Hematopoietic multipotent progenitor cell treated with erythropoietin and hydrocortisone succinate and interleukin-3 and kit ligand, for 6 days (in vitro differentiated cells): ENCODE measurements around the gene HTR3D.
"Not testable (repeated sequence)": the region's sequence is repeated elsewhere in the genome, so short reads cannot be mapped to it uniquely, and the experiment has no call there.

Source experiments
- DNase-seq: peaks from one replicate; pipeline ENCODE4 v3.0.0-alpha.2; 2015

The HTR3D gene, protein sequence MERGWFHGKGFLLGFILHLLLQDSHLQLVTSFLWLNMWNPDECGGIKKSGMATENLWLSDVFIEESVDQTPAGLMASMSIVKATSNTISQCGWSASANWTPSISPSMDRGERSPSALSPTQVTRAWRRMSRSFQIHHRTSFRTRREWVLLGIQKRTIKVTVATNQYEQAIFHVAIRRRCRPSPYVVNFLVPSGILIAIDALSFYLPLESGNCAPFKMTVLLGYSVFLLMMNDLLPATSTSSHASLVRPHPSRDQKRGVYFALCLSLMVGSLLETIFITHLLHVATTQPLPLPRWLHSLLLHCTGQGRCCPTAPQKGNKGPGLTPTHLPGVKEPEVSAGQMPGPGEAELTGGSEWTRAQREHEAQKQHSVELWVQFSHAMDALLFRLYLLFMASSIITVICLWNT

DNA sequence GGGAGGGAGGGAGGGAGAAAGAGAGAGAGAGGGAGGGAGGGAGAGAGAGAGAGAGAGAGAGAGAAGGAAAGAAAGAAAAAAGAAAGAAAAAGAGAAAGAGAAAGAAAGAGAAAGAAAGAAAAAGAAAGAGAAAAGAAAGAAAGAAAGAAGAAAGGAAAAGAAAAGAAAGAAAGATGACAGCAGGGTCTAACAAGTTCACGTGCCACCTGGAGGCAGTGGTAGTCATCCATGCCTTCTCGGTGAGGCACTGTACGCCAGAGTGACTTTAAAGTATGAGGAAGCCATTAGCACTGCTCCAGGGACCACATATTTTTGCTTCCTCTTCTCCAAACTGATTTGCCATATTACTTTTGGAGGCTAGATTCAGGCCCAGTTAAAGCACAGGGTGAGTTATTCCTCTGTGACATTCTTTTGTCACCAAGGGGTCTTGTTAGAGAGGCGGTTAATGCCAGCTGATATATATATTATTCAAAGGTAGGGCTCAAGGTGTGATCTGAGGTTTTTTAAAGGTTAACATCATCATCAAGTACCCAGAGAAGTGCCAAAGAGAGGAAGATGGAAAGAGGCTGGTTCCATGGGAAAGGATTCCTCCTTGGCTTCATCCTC lies at the start of gene HTR3D:
Gene HTR3D, plus strand, starts transcription at position 556 of the 606 bp plus-strand sequence. Its CDS starts 0 bp downstream, at position 556.
- no peak for DNase-seq

DNA sequence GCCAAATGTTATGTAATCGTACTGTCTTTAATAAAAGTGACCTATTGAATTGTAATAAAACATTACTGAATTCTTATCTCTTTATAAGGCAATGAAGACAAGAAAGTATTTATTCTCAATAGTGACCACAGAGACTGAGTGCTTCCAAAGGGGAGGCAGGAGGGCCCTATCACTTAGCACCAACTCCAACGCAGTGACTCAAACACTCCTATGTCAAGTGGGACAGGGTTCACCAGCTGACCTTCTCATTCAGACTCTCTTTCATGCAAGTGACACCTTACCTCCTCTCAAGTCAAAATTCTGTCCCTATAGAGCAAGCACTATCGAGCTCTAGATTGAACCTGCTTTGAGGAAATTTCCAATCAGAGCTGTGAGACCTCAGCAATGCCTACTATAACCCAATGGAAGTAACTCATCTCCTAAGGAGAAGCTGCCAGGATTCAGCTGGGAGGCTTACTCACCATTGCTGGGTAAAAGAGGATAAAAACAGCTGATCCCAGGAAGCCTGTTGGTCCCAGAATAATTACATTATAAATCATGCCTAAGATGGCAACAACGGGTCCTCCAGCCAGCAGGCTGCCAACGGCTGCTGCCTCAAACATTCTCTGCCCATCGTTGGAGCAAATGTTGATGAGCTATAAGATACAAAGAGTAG lies 49.4 kb upstream of the HTR3D start:
- no peak for DNase-seq

DNA sequence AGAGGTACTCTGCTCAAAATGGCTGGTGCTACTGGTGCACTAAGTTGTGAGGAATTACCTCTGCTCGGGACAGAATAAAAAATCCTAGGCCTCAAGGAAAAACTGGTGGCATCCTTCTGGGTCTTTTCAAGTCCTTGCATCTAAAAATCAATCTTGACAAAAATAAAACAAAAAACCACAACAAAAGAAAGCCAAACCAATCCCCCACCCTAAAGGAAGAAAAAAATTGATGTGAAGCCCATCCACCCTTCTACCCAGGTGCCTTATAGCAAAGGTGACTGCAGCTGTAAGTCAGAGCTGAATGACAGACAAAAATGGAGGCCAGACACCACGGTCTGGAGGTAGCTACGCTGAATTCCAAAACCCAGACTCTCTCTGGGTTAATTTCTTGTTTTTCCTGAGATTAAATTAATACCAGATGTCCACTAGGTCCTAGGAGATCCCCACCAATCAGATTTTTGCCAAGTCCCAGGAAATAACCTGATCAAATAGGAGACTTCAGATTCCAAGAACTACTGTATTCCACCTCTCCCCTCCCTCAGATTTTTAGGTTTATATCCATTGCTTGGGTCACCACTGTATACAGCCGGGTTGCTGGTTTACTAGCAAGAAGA lies 47.3 kb upstream of the HTR3D start:
- no peak for DNase-seq

DNA sequence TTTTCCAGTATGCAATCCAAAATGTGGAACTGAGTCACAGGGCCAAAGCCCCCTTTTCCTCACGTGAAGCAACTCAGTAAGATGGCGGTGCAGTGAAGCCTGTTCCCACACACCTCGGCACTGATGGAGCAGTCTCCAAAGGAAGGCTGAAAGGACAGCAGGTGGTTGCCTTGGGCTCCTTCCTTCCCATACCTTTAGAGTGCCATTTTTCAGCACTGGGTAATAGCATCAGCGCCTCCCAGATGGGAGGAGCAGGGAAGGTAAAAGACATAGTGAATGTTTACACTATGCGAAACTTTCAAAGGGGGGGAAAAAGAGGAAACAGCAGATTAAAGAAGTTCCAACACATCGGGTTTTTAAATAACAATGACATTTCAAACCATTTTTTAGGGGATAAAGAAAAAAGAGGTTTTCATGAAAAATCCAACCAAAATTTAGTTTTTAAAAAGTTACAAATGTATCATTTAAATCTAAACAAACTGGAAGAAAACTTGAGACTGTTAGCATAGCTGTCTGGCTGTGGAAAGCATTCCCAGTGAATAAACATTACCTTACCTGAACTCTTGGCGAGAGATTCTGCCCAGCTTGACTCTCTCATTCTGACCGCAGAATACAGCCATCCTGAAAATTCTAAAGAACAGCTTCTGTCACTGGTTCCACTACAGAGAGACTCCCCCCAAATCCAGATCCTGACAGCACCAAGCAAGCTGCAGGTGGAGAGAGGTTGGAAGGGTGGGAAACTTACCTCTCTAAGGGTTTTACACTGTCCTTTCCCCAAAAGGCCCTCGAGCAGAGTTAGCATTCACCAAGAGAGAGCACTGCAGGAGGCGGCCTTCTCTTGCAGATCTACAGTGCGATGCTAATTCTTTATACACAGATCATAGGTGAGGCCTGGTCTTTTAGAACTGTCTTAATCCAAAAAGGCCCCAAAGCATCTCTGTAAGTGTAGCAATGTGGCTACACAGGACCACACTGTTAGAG lies 46.5 kb upstream of the HTR3D start:
- DNase-seq, result no peak

DNA sequence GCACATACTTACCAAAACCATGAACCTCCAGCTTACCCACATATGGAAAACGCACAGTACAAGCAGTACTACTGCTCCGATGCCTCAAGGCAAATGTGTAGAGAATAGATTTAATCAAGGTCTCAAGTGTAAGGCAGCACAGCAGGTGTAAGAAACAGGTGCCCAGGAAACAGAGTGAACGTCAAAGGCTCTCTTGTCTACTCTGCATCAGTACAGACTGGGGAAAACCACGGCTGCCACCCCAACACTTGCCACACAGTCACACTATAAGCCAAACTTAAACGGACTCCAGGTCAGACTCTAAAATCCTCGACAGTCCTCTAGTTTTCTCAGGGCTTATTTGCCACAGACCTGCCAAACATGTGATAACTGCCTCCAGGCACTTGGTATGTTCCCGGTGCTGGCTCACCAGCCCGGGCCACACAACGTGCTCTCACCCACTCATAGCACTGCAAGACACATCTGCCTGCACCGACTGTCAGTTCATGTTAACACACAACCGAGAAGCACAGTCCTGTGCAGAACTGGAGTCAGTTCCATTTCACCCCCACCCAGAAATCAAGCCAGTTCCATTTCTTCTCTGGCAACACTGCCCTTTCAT lies 44.4 kb upstream of the HTR3D start:
- DNase-seq, result no peak

DNA sequence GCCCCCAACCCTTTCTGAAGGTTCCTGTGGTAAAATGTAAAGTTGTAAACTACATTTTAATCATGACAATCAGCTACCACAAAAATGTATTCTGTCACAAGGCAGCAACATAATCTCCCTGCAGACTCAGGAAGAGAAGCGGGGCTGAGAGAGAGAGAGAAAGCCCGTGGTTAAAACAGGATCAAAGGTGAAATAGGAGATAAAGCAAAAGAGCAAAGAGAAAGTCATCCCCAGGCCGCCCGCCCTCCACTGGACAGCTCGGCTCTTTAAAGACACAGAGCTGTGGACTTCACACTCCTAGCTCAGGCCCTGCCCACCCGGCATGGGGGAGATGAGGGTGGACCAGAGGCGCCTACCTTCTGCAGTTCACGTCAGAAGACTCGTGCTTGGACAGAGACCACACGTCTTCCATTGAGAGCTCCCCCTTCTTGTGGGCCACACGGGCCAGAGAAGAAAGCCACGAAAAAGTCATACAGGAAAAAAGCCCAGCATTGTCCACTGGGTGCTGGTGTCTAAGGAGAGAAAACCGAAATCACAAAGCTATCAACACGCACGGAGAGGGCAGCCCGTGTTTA lies 43.2 kb upstream of the HTR3D start:
- peak; percentile 65 for DNase-seq

DNA sequence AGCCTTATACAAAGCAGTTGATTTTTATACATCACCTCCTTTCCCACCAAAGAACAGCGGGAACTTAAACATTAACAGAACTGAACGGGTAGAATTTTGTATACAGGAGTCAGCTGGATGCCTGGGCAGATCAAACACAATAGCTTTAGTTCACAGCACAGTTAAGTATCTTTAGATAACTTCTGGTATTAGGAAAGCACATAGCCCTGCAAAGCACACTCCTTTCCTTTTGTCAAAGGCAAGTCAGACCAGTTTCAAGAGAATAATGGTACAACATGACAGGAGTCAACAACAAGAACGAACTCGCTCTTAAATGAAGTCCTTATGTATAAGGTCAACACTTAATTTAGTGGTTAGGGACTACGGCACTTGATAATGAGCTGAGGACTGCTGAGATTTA lies 40.1 kb upstream of the HTR3D start:
- no peak for DNase-seq

DNA sequence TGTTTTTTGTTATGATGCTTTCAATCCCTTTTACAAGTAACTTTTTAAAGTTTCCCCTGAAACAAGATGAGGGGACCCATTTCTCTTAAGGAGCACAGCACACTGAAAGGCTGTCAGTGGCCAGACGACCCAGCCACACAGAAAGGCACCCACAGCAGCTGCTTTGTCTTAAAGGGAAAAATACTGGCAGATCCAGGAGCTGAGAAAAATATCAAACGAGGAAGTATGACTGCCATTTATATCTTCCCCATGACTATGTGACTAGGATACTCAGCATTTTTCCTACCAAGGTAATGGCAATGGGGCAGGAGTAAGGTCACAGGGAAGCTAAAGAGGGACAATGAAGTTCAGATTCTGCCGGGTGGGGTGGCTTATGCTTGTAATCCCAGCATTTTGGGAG lies 29.8 kb upstream of the HTR3D start:
- no peak for DNase-seq

DNA sequence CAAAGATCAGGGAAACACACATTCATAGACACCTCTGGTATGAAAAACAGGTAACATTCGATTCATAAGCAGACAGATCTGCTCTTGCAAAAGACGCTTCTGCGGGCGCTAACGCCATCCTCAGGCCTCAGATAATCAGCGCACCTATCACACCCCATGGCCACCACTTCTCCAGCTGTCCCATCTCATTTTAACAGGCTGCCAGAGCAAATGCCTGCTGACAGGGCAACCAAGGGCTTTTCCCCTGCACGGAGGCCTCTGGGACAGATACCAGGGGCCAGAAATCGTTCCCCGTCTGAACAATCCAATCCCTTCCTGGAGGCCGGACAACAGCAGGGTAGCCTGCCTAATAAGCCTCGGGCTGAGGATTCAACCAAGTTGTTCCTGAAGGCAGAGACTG lies 29.1 kb upstream of the HTR3D start:
- DNase-seq, result no peak

DNA sequence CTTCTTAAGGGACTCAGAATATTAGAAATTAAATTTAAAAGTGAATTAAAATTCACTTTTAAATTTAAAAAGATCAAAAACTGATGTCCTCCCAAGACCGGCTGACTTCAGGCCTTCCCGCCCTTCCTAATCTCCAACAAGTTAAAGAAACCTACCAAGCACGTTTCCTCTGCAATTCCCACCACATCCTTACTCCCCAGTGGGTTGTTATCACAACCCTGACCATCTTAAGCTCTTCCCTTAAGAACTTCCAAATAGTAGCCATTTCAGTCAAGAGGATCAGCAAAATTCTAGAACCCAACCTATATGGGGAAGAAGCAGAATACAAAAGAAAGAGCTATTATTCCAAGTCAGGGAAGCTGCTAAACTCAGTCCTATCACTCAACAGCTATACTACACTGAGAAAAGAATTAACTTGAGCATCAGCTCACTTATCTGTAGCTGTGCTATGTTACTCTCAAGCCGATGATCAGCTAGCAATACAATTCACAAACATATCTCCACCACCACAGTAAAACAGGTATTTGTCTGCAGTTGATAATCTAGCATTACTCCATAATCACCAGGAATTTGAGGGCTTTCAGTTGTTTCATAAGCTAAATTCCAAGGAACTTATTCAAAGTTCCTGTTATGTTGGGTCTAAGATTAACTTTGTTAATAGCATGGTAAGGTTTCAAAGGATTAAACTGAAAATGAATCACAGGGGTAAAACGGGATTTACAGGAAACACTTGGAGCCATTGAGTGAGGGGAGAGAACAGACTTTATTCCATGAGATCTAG lies 28.2 kb upstream of the HTR3D start:
- DNase-seq, result no peak

DNA sequence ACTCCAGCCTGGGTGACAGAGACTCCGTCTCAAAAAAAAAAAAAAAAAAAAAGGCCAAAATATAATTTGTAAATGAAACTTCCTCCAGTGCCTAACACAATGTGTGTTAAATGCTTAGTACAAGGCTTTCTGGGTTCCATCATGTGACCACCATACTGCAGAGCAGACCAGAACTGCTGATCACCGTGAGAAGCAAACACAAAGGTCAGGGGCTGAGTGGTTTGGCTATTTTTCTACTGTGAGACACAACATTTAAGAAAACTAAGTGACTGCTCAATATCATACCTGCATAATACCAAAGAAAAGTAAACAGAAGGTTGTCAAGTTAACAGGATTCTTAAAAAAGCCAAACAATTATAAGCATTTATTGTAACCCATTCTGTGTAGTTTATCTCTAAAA lies 27.1 kb upstream of the HTR3D start:
- DNase-seq, result no peak

DNA sequence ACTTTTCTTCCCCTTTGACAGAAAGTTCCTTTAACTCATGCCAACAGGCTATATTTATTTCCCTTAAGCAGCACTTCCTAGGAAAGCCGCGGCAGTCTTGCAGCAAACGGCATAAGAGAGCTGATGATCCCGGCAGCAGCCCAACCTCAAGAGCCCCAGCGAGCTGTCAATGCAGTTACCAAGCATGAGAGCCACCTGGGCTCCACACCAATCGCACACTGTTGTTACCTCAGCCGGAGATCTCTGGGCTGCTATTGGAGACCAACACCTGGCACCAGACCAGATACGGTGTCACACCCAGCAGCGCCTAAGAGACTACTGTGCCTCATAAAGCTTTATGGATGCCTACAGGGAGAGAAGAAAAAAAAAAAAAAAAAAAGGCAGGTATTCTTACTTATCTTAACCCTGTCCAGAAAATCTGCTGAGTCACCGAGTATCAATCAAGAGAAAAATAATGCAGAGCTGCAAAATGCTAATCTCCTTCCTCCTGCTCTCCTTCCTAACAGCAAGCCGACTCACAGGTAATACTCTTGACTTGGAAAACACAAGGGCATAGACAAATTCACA lies 25.5 kb upstream of the HTR3D start:
- DNase-seq, result peak; percentile 89

DNA sequence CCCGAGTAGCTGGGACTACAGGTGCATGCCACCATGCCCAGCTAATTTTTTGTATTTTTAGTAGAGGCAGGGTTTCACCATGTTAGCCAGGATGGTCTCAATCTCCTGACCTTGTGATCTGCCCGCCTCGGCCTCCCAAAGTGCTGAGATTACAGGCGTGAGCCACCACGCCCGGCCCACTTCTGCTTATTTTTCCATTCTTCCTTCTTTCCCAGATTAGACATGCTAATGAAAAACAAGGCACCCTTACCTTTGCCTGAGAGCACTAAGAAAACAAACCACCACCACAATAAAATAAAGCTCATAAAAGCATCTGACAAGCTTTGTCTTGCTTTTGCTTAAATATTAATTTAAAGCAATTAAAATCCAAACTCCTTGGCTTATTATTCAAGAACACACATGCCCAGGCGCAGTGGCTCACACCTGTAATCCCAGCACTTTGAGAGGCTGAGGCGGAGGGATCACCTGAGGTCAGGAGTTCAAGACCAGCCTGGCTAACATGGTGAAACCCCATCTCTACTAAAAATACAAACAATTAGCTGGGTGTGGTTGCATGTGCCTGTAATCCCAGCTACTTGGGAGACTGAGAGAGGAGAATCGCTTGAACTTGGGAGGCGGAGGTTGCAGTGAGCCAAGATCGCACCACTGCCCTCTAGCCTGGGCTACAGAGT lies 24.3 kb upstream of the HTR3D start:
- DNase-seq, result not testable (repeated sequence)

DNA sequence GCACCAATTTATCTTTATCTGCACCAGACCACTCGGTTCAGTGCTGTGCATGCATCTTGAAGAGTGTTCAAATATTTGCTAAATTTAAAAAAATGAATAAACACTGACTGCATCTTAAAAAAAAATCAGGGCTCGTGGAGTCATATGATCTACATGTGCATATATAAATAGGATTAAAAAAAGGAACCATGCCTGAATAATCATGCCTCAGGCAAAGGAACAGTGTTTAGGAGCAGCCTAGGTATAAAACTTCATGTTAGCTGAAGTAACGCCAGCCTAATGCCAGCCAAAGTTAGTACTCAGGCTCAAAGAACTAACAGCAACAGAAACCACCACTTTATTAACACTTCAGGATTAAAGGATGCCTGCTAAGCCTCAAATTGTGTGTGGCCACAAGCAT lies 23.4 kb upstream of the HTR3D start:
- no peak for DNase-seq

DNA sequence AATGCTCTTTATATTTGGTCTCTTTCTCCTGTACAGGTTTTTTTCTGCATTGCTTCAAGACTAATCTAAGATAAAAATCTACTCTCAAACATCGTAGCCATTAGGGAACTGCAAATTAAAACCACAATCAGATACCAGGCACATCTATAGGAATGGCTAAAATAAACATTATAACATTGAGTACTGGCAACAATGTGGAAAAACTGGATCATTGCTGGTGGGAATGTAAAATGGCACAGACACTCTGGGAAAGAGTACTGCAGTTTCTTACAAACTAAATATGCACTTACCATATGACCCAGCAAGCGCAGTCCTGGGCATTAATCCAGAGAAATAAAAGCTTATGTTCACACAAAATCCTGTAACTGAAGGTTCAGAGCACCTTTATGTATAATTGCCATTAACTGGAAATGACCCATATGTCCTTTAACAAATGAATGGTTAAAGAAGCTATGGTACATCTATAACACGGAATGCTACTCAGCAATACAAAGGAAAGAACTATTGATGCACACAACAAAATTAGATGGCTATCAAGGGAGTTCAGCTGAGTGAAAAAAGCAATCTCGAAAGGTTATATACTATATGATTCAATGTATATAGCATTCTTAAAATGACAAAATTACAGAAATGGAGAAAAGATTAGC lies 20.2 kb upstream of the HTR3D start:
- no peak for DNase-seq

DNA sequence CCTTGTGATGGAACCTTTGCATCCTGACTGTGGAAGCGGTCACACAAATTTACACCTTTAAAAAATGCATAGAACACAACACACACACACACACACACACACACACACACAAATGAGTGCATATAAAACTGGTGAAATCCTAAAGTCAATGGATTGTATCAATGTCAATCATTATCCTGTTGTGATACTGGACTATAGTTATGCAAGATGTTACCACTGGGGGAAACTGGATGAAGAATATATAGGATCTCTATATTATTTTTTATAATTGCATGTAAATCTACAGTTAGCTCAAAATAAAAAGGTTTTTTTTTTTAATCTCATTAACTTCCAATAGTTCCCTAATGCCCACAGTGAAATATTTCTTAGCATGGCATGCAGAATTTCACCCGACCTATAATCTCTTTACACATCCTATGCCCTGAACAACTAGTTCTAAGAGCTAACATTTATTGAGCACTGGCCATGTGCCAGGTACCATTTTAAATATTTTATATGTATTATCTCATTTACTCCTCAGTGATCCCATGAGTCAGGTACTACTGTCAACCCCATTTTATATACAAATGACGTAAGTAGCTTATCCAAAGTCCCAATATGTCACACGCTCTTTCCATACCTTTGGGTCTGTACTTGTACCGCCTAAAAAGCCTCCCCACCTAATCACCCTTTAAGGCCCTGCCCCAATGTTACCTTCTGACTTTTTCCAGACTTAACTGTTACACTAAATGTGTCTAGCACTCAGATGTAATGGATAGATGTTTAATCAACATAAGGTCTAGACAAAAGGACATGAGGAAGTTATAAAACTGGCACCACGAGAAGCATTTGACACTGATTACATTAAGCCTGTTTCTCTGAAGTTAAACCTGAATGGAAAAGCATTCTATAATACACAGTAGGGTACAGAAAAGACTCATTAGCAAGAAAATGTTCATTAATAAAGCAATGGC lies 19.3 kb upstream of the HTR3D start:
- DNase-seq, result no peak

DNA sequence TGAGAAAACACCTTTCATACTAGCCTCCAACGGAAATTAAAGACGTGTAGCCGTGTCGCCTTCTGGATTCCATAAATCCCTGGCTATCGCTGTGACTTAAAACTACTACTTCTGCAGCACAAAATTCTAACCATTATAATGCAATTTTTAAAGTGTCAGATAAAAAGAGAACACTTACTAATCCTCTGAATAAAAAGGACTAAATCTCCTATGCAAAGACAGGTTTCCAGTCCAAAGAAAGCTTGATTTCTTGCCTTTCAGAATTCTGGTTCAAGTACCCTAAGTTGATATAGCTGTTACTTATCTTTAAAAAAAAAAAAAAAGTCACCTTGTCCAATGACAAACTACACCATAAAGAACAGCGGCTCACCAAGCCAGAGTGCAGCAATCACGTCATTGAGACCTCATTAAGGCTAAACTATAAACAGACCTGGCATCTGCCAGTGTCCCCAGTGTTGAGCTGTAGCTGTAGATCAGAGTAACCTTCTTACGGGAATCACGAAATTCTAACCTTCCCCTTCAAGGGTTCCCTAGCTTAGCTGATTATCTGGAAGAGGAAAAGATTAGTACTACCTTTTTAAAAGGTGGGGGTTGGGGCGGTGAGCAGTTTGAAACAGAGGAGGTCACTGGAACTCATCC lies 16.0 kb upstream of the HTR3D start:
- peak; percentile 39 for DNase-seq

DNA sequence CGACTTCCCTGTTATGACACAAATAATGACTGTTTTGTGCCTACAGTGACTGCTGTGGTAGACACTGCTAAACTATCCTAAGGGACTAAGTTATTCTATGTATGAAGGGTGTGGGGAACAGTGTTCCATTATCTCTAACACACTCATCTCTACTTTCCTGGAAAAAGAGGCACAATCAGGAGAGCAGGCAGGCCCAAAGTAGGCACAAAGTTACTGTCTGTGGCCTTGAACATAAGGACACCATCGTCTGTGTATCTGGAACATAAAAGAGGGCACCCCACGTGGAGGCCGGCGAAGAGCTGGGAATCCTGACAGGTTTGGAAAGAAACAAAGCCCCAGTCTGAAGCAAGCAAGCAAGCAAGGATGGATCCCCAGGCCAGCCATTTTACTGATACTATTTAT lies 15.4 kb upstream of the HTR3D start:
- DNase-seq, result peak; percentile 63
